Astrocyte (in vitro differentiated cells and primary cell): ENCODE measurements around the gene RGCC. TPM values are rescaled to one million over a fixed set of nuclear protein-coding genes. Genes with fewer than 3 reads are reported as not detected.

Source experiments
- DNase-seq: peaks from one replicate; pipeline ENCODE4 v3.0.0-alpha.2; 2010; ENCODE audit warnings: low read depth
- FAIRE-seq: peaks from 2 replicates; lab custom pipeline; 2011; peaks lifted over from hg19 to GRCh38; lab: Jason Lieb, UNC
- H2AFZ ChIP-seq: 2 replicates; pipeline ENCODE4 v1.6.0; 2012; ENCODE audit warnings: low read depth, low read length, inconsistent platforms
- H3K27ac ChIP-seq: 2 replicates; pipeline ENCODE4 v1.5.1; 2011; ENCODE audit warnings: low read depth, low read length, inconsistent platforms
- H3K27me3 ChIP-seq: 2 replicates; pipeline ENCODE4 v1.6.0; 2011; ENCODE audit warnings: low read length, inconsistent platforms; ENCODE audit not compliant: insufficient read depth
- H3K36me3 ChIP-seq: 2 replicates; pipeline ENCODE4 v1.5.1; 2011; ENCODE audit warnings: low read length, inconsistent platforms; ENCODE audit not compliant: insufficient read depth
- H3K4me1 ChIP-seq: 2 replicates; pipeline ENCODE4 v1.5.1; 2011; ENCODE audit warnings: low read length, inconsistent platforms; ENCODE audit not compliant: insufficient read depth
- H3K4me2 ChIP-seq: 2 replicates; pipeline ENCODE4 v1.6.0; 2012; ENCODE audit warnings: low read length, inconsistent platforms
- H3K4me3 ChIP-seq: 2 replicates; pipeline ENCODE4 v1.5.1; 2011; ENCODE audit warnings: low read depth, mild to moderate bottlenecking, low read length, inconsistent platforms; ENCODE audit not compliant: insufficient read depth
- H3K79me2 ChIP-seq: 2 replicates; pipeline ENCODE4 v1.6.0; 2012; ENCODE audit warnings: mild to moderate bottlenecking, low read length, inconsistent platforms; ENCODE audit not compliant: insufficient read depth
- H3K9ac ChIP-seq: 2 replicates; pipeline ENCODE4 v1.6.0; 2012; ENCODE audit warnings: mild to moderate bottlenecking, low read length, inconsistent platforms
- H3K9me3 ChIP-seq: 2 replicates; pipeline ENCODE4 v1.5.1; 2012; ENCODE audit warnings: low read depth, mild to moderate bottlenecking, low read length, inconsistent platforms; ENCODE audit not compliant: insufficient read depth
- H4K20me1 ChIP-seq: 2 replicates; pipeline ENCODE4 v1.6.0; 2012; ENCODE audit warnings: low read length, inconsistent platforms; ENCODE audit not compliant: insufficient read depth
- H3K27ac Mint-ChIP-seq: one replicate; pipeline ENCODE4 v1.8.0; 2021; ENCODE audit warnings: mild to moderate bottlenecking, mixed read lengths; ENCODE audit not compliant: unreplicated experiment
- H3K27me3 Mint-ChIP-seq: one replicate; pipeline ENCODE4 v1.8.0; 2021; ENCODE audit warnings: low read depth, mixed read lengths; ENCODE audit not compliant: unreplicated experiment
- H3K36me3 Mint-ChIP-seq: one replicate; pipeline ENCODE4 v1.8.0; 2021; ENCODE audit warnings: low read depth, mixed read lengths; ENCODE audit not compliant: unreplicated experiment
- H3K4me1 Mint-ChIP-seq: one replicate; pipeline ENCODE4 v1.8.0; 2021; ENCODE audit warnings: low read depth, mixed read lengths; ENCODE audit not compliant: unreplicated experiment
- H3K4me3 Mint-ChIP-seq: one replicate; pipeline ENCODE4 v1.8.0; 2021; ENCODE audit warnings: mild to moderate bottlenecking, moderate library complexity, mixed read lengths; ENCODE audit not compliant: unreplicated experiment
- H3K9me3 Mint-ChIP-seq: one replicate; pipeline ENCODE4 v1.8.0; 2021; ENCODE audit warnings: mild to moderate bottlenecking, mixed read lengths; ENCODE audit not compliant: unreplicated experiment
- CTCF ChIP-seq: IDR thresholded peaks from 2 replicates; pipeline ENCODE4 v1.5.1; 2011; ENCODE audit warnings: low read depth, mild to moderate bottlenecking, inconsistent platforms, low read length, moderate library complexity; ENCODE audit not compliant: insufficient read depth
- EZH2 ChIP-seq: IDR thresholded peaks from 2 replicates; pipeline ENCODE4 v1.6.1; 2012; ENCODE audit warnings: mild to moderate bottlenecking, low read length, inconsistent platforms; ENCODE audit not compliant: insufficient read depth
- total RNA-seq: library from RNA; stranded (reverse); gene quantifications from 2 replicates; pipeline ENCODE4 v1.2.1, GENCODE V29; 2021

RGCC gene
- total RNA-seq, 1 donor from 2014 or later: 1.2 TPM

GRCh38 chr13:41487222-41487621 is 29.9 kb downstream of the RGCC start:
- H3K4me1 Mint-ChIP-seq: peaks cover 2% of the 10 kb centered on the region
- TF ChIP-seq EZH2 (no peak), CTCF (no peak)
- H3K9me3 ChIP-seq: no peaks in the 10 kb centered on the region
- no peak overlapping the region for H3K4me3 ChIP-seq
- no peak overlapping the region for H3K4me3 Mint-ChIP-seq
- no peak overlapping the region for H2AFZ ChIP-seq
- no peaks in the 10 kb centered on the region for H3K79me2 ChIP-seq
- no peaks in the 10 kb centered on the region for H3K36me3 ChIP-seq
- H3K27me3 Mint-ChIP-seq: peaks cover 5% of the 10 kb centered on the region
- H4K20me1 ChIP-seq: no peaks in the 10 kb centered on the region
- no peak overlapping the region for H3K27ac ChIP-seq
- H3K36me3 Mint-ChIP-seq: peaks cover 2% of the 10 kb centered on the region
- H3K4me2 ChIP-seq: no peak overlapping the region
- FAIRE-seq (no peak), DNase-seq (no peak)
- H3K9ac ChIP-seq: no peak overlapping the region
- H3K4me1 ChIP-seq: no peaks in the 10 kb centered on the region
- no peak overlapping the region for H3K27ac Mint-ChIP-seq
- H3K9me3 Mint-ChIP-seq: peaks cover 4% of the 10 kb centered on the region
- H3K27me3 ChIP-seq: no peaks in the 10 kb centered on the region

DNA sequence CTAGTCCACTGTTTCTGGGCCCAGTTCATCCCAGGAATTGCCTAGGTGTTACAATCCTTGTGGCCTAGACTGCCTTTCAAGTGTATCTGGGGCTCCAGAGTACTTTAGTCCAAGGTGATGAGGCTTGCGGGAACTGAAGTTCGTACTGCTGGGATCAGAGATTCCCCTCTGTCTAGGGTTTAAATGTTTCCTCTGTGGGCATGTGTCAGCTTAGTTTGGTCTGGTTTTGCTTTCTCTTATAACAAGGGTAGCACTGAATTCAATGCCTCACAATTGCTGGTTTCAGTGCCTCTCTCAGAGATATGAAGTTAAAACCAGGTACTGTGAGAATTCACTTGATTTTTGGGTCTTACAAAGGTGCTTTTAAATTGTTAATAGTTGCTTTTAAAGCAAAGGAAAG is 30.8 kb downstream of the RGCC start:
- Histone ChIP-seq H3K27ac (no peak overlapping the region), H3K4me2 (no peak overlapping the region), H3K27me3 (no peaks in the 10 kb centered on the region), H3K9me3 (no peaks in the 10 kb centered on the region), H3K4me1 (no peaks in the 10 kb centered on the region), H3K79me2 (no peaks in the 10 kb centered on the region), H3K4me3 (no peak overlapping the region), H4K20me1 (no peaks in the 10 kb centered on the region), H3K36me3 (no peaks in the 10 kb centered on the region), H3K9ac (no peak overlapping the region), H2AFZ (no peak overlapping the region)
- Mint-ChIP-seq H3K9me3 (peaks cover 4% of the 10 kb centered on the region), H3K27ac (no peak overlapping the region), H3K4me1 (peaks cover 7% of the 10 kb centered on the region), H3K36me3 (peaks cover 2% of the 10 kb centered on the region), H3K27me3 (peaks cover 5% of the 10 kb centered on the region), H3K4me3 (no peak overlapping the region)
- FAIRE-seq (no peak), DNase-seq (no peak)
- no peak for TF ChIP-seq EZH2

- Mint-ChIP-seq H3K27me3 (peaks cover 13% of the 10 kb centered on the region), H3K9me3 (no peaks in the 10 kb centered on the region), H3K27ac (no peak overlapping the region), H3K4me3 (no peak overlapping the region), H3K4me1 (peaks cover 7% of the 10 kb centered on the region), H3K36me3 (no peaks in the 10 kb centered on the region)
- Histone ChIP-seq H3K4me1 (no peaks in the 10 kb centered on the region), H3K9me3 (no peaks in the 10 kb centered on the region), H3K79me2 (no peaks in the 10 kb centered on the region), H3K27me3 (no peaks in the 10 kb centered on the region), H3K9ac (no peak overlapping the region), H4K20me1 (no peaks in the 10 kb centered on the region), H3K4me3 (no peak overlapping the region), H3K36me3 (no peaks in the 10 kb centered on the region), H2AFZ (no peak overlapping the region), H3K27ac (no peak overlapping the region), H3K4me2 (no peak overlapping the region)
- no peak for TF ChIP-seq EZH2
- TF ChIP-seq CTCF: no peak
- DNase-seq (no peak), FAIRE-seq (no peak)
Measured at GRCh38 chr13:41490371-41491015, 33.1 kb downstream of the RGCC start.
